Measurements from ENCODE around the gene SH3GLB2. TPM values are rescaled to one million over a fixed set of nuclear protein-coding genes. Genes with fewer than 3 reads are reported as not detected.
A peak's percentile ranks its signal among the peaks of the same experiment; 100 is the strongest.

SH3GLB2 gene
- total and polyA plus RNA-seq, 4 donors: 5.0 to 26.9 (median 18.3) TPM

DNA sequence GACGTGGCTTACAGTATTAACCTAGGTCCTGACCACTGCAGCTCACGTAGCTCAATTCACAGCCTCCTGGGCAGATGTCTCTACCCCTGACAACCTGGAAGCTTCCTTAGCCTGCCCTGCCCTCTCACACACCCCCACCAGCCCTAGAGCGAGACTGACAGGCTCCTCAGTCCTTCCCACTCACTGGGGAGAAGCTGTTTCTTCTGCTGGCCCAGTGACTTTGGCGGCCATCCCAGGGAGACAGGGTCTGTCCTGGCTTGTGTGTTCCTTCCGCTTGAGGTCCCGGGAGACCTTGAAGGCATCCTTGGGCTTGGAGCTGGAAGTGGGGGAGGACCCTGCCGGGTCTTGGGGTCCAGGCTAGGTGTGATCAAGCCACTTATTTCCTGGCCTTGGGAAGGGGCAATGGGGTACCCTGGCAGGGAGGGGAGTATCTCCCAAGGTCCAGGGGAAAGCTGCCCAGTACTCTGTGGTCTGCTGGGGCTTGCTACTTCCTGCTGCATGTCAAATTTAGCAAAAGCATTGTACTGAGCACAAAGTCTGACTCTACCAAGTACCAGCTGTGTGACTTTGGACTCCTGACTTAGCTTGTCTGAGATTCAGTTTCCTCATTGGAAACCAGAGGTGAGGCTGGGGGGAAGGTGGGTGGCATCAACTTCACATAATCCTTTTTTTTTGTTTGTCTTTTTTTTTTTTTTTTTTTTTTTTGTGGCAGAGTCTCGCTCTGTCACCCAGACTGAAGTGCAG lies 10.2 kb upstream of the SH3GLB2 start:
- Histone ChIP-seq H3K9ac (ENCODE audit: low read depth in 1 of 2, low read length in 2 of 2) (no peak overlapping the region), H3K4me3 (ENCODE audit: low read depth in 1 of 3, low read length in 3 of 3) (no peak overlapping the region), H3K27me3 (ENCODE audit: control insufficient read depth in 4 of 4, insufficient read depth in 4 of 4, low read length in 3 of 4) (no peaks in the 10 kb centered on the region), H3K36me3 (ENCODE audit: control insufficient read depth in 4 of 4, insufficient read depth in 3 of 4, low read depth in 1 of 4, low read length in 3 of 4) (peaks cover 0 to 14% (median 4%) of the 10 kb centered on the region in 4 donors), H3K4me1 (ENCODE audit: control insufficient read depth in 4 of 4, insufficient read depth in 4 of 4, low read length in 3 of 4) (peaks cover 10 to 24% (median 19%) of the 10 kb centered on the region in 4 donors), H3K27ac (ENCODE audit: low read depth in 1 of 2, low read length in 2 of 2) (no peak overlapping the region), H3K9me3 (ENCODE audit: control insufficient read depth in 4 of 4, low read length in 3 of 4) (no peaks in the 10 kb centered on the region)
- TF ChIP-seq HNF4A (conservative IDR thresholded peaks at IDR 0.05): peak in 1 of 2 donors; percentile 53
- no peak for TF ChIP-seq EGR1 (IDR thresholded peaks at IDR 0.05; ENCODE audit: low read depth in 2 of 2)
- peak; percentile 12 for TF ChIP-seq SP1 (IDR thresholded peaks at IDR 0.05)
- 79% methylated on average over 8 of the region's 8 CpGs for WGBS
- DNase-seq (ENCODE audit: low spot score): peak; percentile 58

DNA sequence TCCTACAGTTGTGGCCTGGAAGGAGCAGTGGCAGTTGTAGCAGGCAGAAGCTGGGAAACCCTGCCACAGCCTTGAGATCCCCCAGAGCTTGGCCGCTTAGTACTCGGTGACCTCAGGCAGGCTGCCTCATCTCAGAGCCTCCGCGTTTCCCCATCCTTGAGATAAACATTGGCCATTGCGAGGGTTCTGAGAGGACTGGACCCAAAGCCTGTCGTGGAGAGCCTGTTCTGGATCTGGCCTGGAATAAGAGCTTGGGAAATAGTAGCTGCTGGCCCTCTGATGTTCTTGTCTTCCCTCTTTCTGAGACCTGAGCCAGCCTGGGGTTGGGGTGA lies 9.6 kb upstream of the SH3GLB2 start:
- 61% methylated on average over 6 of the region's 6 CpGs for WGBS
- Histone ChIP-seq H3K9ac (ENCODE audit: low read depth in 1 of 2, low read length in 2 of 2) (no peak overlapping the region), H3K9me3 (ENCODE audit: control insufficient read depth in 4 of 4, low read length in 3 of 4) (no peaks in the 10 kb centered on the region), H3K27me3 (ENCODE audit: control insufficient read depth in 4 of 4, insufficient read depth in 4 of 4, low read length in 3 of 4) (no peaks in the 10 kb centered on the region), H3K27ac (ENCODE audit: low read depth in 1 of 2, low read length in 2 of 2) (no peak overlapping the region), H3K36me3 (ENCODE audit: control insufficient read depth in 4 of 4, insufficient read depth in 3 of 4, low read depth in 1 of 4, low read length in 3 of 4) (peaks cover 0 to 11% (median 4%) of the 10 kb centered on the region in 4 donors), H3K4me3 (ENCODE audit: low read depth in 1 of 3, low read length in 3 of 3) (peak overlapping the region in 1 of 3 donors; percentile 96), H3K4me1 (ENCODE audit: control insufficient read depth in 4 of 4, insufficient read depth in 4 of 4, low read length in 3 of 4) (peaks cover 10 to 24% (median 19%) of the 10 kb centered on the region in 4 donors)
- no peak for DNase-seq (ENCODE audit: low spot score)
- no peak for TF ChIP-seq SP1 (IDR thresholded peaks at IDR 0.05)
- no peak for TF ChIP-seq JUND (IDR thresholded peaks at IDR 0.05)
- TF ChIP-seq GABPA (IDR thresholded peaks at IDR 0.05 in 1 of 2, conservative IDR thresholded peaks at IDR 0.05 in 1 of 2): no peak
- no peak for TF ChIP-seq FOXA1 (IDR thresholded peaks at IDR 0.05)
- TF ChIP-seq HNF4G (IDR thresholded peaks at IDR 0.05): no peak
- TF ChIP-seq, protein P1, sequence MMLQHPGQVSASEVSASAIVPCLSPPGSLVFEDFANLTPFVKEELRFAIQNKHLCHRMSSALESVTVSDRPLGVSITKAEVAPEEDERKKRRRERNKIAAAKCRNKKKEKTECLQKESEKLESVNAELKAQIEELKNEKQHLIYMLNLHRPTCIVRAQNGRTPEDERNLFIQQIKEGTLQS (IDR thresholded peaks at IDR 0.05): no peak
- no peak for TF ChIP-seq YY1 (IDR thresholded peaks at IDR 0.05)

DNA sequence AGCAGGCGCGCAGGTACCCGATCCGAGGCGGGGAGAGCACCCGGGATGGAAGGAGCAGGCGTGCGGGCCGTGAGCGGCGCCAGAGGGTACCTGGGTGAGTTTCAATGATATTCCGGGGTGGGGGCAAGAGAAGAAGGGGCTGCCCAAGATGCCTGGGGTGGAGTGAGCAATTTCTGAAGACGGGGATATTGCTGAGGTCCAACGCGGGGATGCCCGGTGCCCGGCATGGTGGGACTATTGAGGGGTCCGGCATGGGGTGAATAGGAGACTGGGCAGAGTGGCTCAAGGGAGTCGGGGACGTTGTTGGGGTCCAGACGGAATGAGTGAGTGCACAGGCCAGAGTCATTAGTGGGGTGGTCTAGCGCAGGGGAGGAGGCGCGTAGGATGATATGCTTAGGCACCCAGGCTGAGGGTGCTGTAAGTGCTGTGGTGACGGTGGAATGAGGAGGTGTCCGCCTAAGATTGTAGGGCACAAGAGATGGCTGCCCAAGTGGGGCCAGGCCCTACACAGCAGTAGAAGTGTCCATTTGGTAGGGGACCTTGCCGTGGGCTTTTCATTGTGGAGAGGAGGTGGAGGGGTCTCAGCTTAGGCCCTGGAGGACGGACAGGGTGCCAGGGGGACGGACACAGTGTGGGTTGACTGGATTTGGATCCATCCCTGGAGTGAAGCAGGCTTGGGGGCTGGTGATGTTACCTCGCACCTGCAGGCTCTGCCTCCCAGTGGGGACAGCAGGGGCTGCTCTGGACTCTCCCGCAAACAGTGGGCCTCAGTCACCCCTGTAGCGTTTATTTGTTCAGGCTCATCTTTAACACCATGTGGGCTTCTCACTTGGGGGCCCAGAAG lies 9.0 kb upstream of the SH3GLB2 start:
- no peak for TF ChIP-seq YY1 (IDR thresholded peaks at IDR 0.05)
- TF ChIP-seq, protein P2, sequence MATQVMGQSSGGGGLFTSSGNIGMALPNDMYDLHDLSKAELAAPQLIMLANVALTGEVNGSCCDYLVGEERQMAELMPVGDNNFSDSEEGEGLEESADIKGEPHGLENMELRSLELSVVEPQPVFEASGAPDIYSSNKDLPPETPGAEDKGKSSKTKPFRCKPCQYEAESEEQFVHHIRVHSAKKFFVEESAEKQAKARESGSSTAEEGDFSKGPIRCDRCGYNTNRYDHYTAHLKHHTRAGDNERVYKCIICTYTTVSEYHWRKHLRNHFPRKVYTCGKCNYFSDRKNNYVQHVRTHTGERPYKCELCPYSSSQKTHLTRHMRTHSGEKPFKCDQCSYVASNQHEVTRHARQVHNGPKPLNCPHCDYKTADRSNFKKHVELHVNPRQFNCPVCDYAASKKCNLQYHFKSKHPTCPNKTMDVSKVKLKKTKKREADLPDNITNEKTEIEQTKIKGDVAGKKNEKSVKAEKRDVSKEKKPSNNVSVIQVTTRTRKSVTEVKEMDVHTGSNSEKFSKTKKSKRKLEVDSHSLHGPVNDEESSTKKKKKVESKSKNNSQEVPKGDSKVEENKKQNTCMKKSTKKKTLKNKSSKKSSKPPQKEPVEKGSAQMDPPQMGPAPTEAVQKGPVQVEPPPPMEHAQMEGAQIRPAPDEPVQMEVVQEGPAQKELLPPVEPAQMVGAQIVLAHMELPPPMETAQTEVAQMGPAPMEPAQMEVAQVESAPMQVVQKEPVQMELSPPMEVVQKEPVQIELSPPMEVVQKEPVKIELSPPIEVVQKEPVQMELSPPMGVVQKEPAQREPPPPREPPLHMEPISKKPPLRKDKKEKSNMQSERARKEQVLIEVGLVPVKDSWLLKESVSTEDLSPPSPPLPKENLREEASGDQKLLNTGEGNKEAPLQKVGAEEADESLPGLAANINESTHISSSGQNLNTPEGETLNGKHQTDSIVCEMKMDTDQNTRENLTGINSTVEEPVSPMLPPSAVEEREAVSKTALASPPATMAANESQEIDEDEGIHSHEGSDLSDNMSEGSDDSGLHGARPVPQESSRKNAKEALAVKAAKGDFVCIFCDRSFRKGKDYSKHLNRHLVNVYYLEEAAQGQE (IDR thresholded peaks at IDR 0.05): no peak
- TF ChIP-seq HNF4G (IDR thresholded peaks at IDR 0.05): no peak
- no peak for TF ChIP-seq SP1 (IDR thresholded peaks at IDR 0.05)
- TF ChIP-seq EGR1 (IDR thresholded peaks at IDR 0.05; ENCODE audit: low read depth in 2 of 2): no peak
- TF ChIP-seq, protein P3, sequence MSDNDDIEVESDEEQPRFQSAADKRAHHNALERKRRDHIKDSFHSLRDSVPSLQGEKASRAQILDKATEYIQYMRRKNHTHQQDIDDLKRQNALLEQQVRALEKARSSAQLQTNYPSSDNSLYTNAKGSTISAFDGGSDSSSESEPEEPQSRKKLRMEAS (IDR thresholded peaks at IDR 0.05): no peak
- TF ChIP-seq NR2F2 (IDR thresholded peaks at IDR 0.05): no peak
- TF ChIP-seq RAD21 (IDR thresholded peaks at IDR 0.05): no peak
- TF ChIP-seq, protein P4, sequence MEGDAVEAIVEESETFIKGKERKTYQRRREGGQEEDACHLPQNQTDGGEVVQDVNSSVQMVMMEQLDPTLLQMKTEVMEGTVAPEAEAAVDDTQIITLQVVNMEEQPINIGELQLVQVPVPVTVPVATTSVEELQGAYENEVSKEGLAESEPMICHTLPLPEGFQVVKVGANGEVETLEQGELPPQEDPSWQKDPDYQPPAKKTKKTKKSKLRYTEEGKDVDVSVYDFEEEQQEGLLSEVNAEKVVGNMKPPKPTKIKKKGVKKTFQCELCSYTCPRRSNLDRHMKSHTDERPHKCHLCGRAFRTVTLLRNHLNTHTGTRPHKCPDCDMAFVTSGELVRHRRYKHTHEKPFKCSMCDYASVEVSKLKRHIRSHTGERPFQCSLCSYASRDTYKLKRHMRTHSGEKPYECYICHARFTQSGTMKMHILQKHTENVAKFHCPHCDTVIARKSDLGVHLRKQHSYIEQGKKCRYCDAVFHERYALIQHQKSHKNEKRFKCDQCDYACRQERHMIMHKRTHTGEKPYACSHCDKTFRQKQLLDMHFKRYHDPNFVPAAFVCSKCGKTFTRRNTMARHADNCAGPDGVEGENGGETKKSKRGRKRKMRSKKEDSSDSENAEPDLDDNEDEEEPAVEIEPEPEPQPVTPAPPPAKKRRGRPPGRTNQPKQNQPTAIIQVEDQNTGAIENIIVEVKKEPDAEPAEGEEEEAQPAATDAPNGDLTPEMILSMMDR (IDR thresholded peaks at IDR 0.05; ENCODE audit: low read depth, low read length, missing input control): no peak
- no peak for TF ChIP-seq GABPA (IDR thresholded peaks at IDR 0.05 in 1 of 2, conservative IDR thresholded peaks at IDR 0.05 in 1 of 2)
- Histone ChIP-seq H3K9me3 (ENCODE audit: control insufficient read depth in 4 of 4, low read length in 3 of 4) (no peaks in the 10 kb centered on the region), H3K36me3 (ENCODE audit: control insufficient read depth in 4 of 4, insufficient read depth in 3 of 4, low read depth in 1 of 4, low read length in 3 of 4) (peaks cover 0 to 5% (median 1%) of the 10 kb centered on the region in 4 donors), H3K27ac (ENCODE audit: low read depth in 1 of 2, low read length in 2 of 2) (no peak overlapping the region), H3K9ac (ENCODE audit: low read depth in 1 of 2, low read length in 2 of 2) (peak overlapping the region; percentile 33 to 61), H3K4me1 (ENCODE audit: control insufficient read depth in 4 of 4, insufficient read depth in 4 of 4, low read length in 3 of 4) (peaks cover 10 to 24% (median 19%) of the 10 kb centered on the region in 4 donors), H3K27me3 (ENCODE audit: control insufficient read depth in 4 of 4, insufficient read depth in 4 of 4, low read length in 3 of 4) (no peaks in the 10 kb centered on the region), H3K4me3 (ENCODE audit: low read depth in 1 of 3, low read length in 3 of 3) (peak overlapping the region; percentile 86 to 96 (median 87))
- 15% methylated on average over 32 of the region's 32 CpGs for WGBS
- peak; percentile 52 for DNase-seq (ENCODE audit: low spot score)

Measured in liver (tissue), 9 donors.